22Rv1 (cell line): ENCODE measurements around the gene PIK3R5.

Source experiments
- CTCF ChIP-seq: fragments of 450-650 bp; IDR thresholded peaks from 2 replicates; pipeline ENCODE4 v1.5.1; 2017; ENCODE audit warnings: mild to moderate bottlenecking
- ZFX ChIP-seq: fragments of 450-650 bp; IDR thresholded peaks from 2 replicates; pipeline ENCODE4 v1.6.1; 2017; ENCODE audit warnings: antibody characterized with exemption, borderline replicate concordance

- TF ChIP-seq ZFX (no peak), CTCF (no peak)
Measured at GRCh38 chr17:8957721-8958120, 7.8 kb downstream of the PIK3R5 start.
